GM12878 (cell line): ENCODE measurements around the gene TMEM132D. TPM values are rescaled to one million over a fixed set of nuclear protein-coding genes. Genes with fewer than 3 reads are reported as not detected.

Source experiments
- ATAC-seq: fragments of 200-7000 bp; cut with Tn5 transposase; 3 replicates; pipeline ENCODE4 v1.9.1; 2020; ENCODE audit warnings: mild to moderate bottlenecking, moderate library complexity
- BruUV-seq: library from RNA; stranded (reverse); fragments of 400-500 nt; replicated peaks from 2 replicates; lab custom pipeline; 2021; lab: Mats Ljungman, UMichigan
- CTCF ChIA-PET: fragments of 300-600 bp; sonication (Branson Sonifier 250); formaldehyde crosslinking; extraction: SDS; loops from one replicate; lab custom pipeline; 2021; ENCODE audit warnings: inconsistent platforms; lab: Yijun Ruan, JAX
- POLR2A ChIA-PET: fragments of 350-600 bp; formaldehyde crosslinking; extraction: SDS; loops from one replicate; lab custom pipeline; 2021; ENCODE audit warnings: inconsistent platforms; lab: Charles Lee
- RAD21 ChIA-PET: fragments of 300-600 bp; sonication (Branson Sonifier 250); formaldehyde crosslinking; loops from one replicate; lab custom pipeline; 2023; ENCODE audit warnings: antibody characterized with exemption; ENCODE audit not compliant: unreplicated experiment; lab: Charles Lee
- SMC1A ChIA-PET: fragments of 300-600 bp; sonication (Branson Sonifier 250); formaldehyde crosslinking; loops from one replicate; lab custom pipeline; 2023; ENCODE audit not compliant: unreplicated experiment, uncharacterized antibody; lab: Charles Lee
- DNase-seq: peaks from one replicate; pipeline ENCODE4 v3.0.0-alpha.2; 2011; ENCODE audit warnings: low read depth, low spot score
- FAIRE-seq: peaks from 3 replicates; lab custom pipeline; 2011; peaks lifted over from hg19 to GRCh38; lab: Jason Lieb, UNC
- H2AFZ ChIP-seq: 2 replicates; pipeline ENCODE4 v1.6.0; 2011; ENCODE audit warnings: low read depth, low read length, control low read depth; ENCODE audit not compliant: control insufficient read depth
- H3K27ac ChIP-seq: 2 replicates; pipeline ENCODE4 v1.5.1; 2011; ENCODE audit warnings: control low read depth; ENCODE audit not compliant: control insufficient read depth, insufficient read depth
- H3K27me3 ChIP-seq, 2 experiments: replicated peaks in 1 of 2; 2 replicates each; pipeline versions ENCODE4 v1.6.0 to v1.6.1; 2011; ENCODE audit warnings: low read length in 1 of 2; ENCODE audit not compliant: control insufficient read depth in 2 of 2, insufficient read depth in 2 of 2
- H3K36me3 ChIP-seq, 2 experiments: 2 replicates each; pipeline ENCODE4 v1.5.1; 2011; ENCODE audit warnings: low read length in 1 of 2; ENCODE audit not compliant: control insufficient read depth in 2 of 2, insufficient read depth in 2 of 2
- H3K4me1 ChIP-seq: 2 replicates; pipeline ENCODE4 v1.6.1; 2011; ENCODE audit warnings: mild to moderate bottlenecking, low read length, moderate library complexity, mixed read lengths; ENCODE audit not compliant: control insufficient read depth, insufficient read depth
- H3K4me2 ChIP-seq: 2 replicates; pipeline ENCODE4 v1.6.0; 2011; ENCODE audit warnings: control low read depth; ENCODE audit not compliant: control insufficient read depth, insufficient read depth
- H3K4me3 ChIP-seq: fragments of 200-600 bp; sonication (generic); 2 replicates; pipeline ENCODE4 v1.5.1; 2016
- H3K79me2 ChIP-seq: 2 replicates; pipeline ENCODE4 v1.6.0; 2011; ENCODE audit warnings: low read length; ENCODE audit not compliant: control insufficient read depth, insufficient read depth
- H3K9ac ChIP-seq: 2 replicates; pipeline ENCODE4 v1.8.0; 2011; ENCODE audit warnings: low read length, control low read depth, mixed read lengths; ENCODE audit not compliant: control insufficient read depth, insufficient read depth
- H3K9me3 ChIP-seq: replicated peaks from 3 replicates; pipeline ENCODE4 v1.5.1; 2011; ENCODE audit warnings: mild to moderate bottlenecking, low read length; ENCODE audit not compliant: control insufficient read depth, insufficient read depth
- H4K20me1 ChIP-seq: 2 replicates; pipeline ENCODE4 v1.6.0; 2011; ENCODE audit not compliant: control insufficient read depth, insufficient read depth
- BCL3 ChIP-seq: IDR thresholded peaks from 2 replicates; pipeline ENCODE4 v1.6.1; 2011; ENCODE audit warnings: borderline replicate concordance, low read depth, mild to moderate bottlenecking, moderate library complexity, low read length; ENCODE audit not compliant: insufficient read depth, poor library complexity, severe bottlenecking
- ELK1 ChIP-seq: IDR thresholded peaks from 2 replicates; pipeline ENCODE4 v1.6.1; 2012; ENCODE audit warnings: low read depth, low read length, improper control_type of control experiment
- EP300 ChIP-seq, 2 experiments: fragments of 150-350 bp in 1 of 2; IDR thresholded peaks; 2 replicates each; pipeline ENCODE4 v1.6.1; 2011 to 2012; ENCODE audit warnings: low read depth in 2 of 2, low read length in 2 of 2, borderline replicate concordance in 1 of 2, improper control_type of control experiment in 1 of 2, inconsistent platforms in 1 of 2; ENCODE audit not compliant: control insufficient read depth in 1 of 2
- ETV6 ChIP-seq, 2 experiments: fragments of 450-650 bp in 1 of 2; IDR thresholded peaks in 1 of 2; conservative IDR thresholded peaks in 1 of 2; 2 replicates each; pipeline ENCODE4 v1.6.1; 2014; ENCODE audit warnings: antibody characterized with exemption in 1 of 2, borderline replicate concordance in 1 of 2, low read depth in 1 of 2, mild to moderate bottlenecking in 1 of 2, moderate library complexity in 1 of 2
- POLR2AphosphoS2 ChIP-seq: IDR thresholded peaks from 2 replicates; pipeline ENCODE4 v1.6.1; 2011; ENCODE audit warnings: low read depth, mild to moderate bottlenecking, low read length, improper control_type of control experiment, moderate library complexity
- SIN3A ChIP-seq: IDR thresholded peaks from 2 replicates; pipeline ENCODE4 v1.6.1; 2012; ENCODE audit warnings: low read depth, low read length, improper control_type of control experiment
- WGBS: methylation state at CpG from one replicate; pipeline ENCODE4 v1.1.6; 2016; ENCODE audit warnings: low lambda C conversion rate; ENCODE audit not compliant: insufficient replicate concordance, insufficient coverage; ENCODE audit errors: missing lambda C conversion rate; 5-methylcytosine and 5-hydroxymethylcytosine counted together
- in situ Hi-C: fragments of 300-500 bp; cut with MboI; formaldehyde crosslinking; loops from 9 replicates; pipeline ENCODE4 v1.14.3; 2018; ENCODE audit warnings: mixed read lengths
- intact Hi-C: fragments of 100-400 bp; cut with micrococcal nuclease; formaldehyde crosslinking; loops from one replicate; pipeline ENCODE4 v1.14.2; 2022; ENCODE audit not compliant: unreplicated experiment
- polyA plus RNA-seq, 11 experiments: library from polyadenylated mRNA; depleted of rRNA in 4 of 11; unstranded in 6 of 11; stranded (reverse) in 5 of 11; fragments of >200 nt; fragmentation: Nextera tagmentation in 4 of 11; fragmentation: Illumina TruSeq in 1 of 11; extraction: Ambion mirVana in 4 of 11; extraction: Trizol in 1 of 11; gene quantifications; 1 replicate in 1 of 11; 2 replicates in 10 of 11; pipeline versions ENCODE4 v1.2.1 to v1.2.3, GENCODE V29; 2011 to 2016; ENCODE audit warnings: inconsistent platforms in 2 of 11, missing spikeins in 2 of 11, low read depth in 1 of 11
- total RNA-seq, 4 experiments: library from RNA; depleted of rRNA in 3 of 4; stranded (reverse); fragments of >200 nt in 3 of 4; fragmentation: Illumina TruSeq in 1 of 4; extraction: Trizol in 1 of 4; gene quantifications; 2 replicates each; pipeline versions ENCODE4 v1.2.1 to v1.2.3, GENCODE V29; 2013 to 2021

Gene TMEM132D
- total and polyA plus RNA-seq, 10 of the 15 experiments (the other 5 are each of a cell fraction or from before 2014, with no cell fraction given): under 0.01 to 0.12 (median 0.02) TPM; not detected in 3

- no peak for FAIRE-seq
- no peak overlapping the region for H3K4me2 ChIP-seq
- ChIA-PET RAD21 (no interaction called here), SMC1A (no interaction called here), POLR2A (no interaction called here), CTCF (no interaction called here)
- no peak overlapping the region for H3K9ac ChIP-seq
- TF ChIP-seq ETV6 (conservative IDR thresholded peaks at IDR 0.05 in 1 of 2, IDR thresholded peaks at IDR 0.05 in 1 of 2; ENCODE audit: borderline replicate concordance in 1 of 2, low read depth in 1 of 2): no peak
- TF ChIP-seq ELK1: no peak
- TF ChIP-seq POLR2AphosphoS2: no peak
- no peak for TF ChIP-seq SIN3A
- no peak for TF ChIP-seq BCL3
- TF ChIP-seq EP300 (IDR thresholded peaks at IDR 0.05; ENCODE audit: borderline replicate concordance in 1 of 2, control insufficient read depth in 1 of 2, low read depth in 2 of 2, low read length in 2 of 2): no peak
- no peaks in the 10 kb centered on the region for H4K20me1 ChIP-seq
- no peaks in the 10 kb centered on the region for H3K27me3 ChIP-seq
- no peaks in the 10 kb centered on the region for H3K9me3 ChIP-seq
- no TSS peak for BruUV-seq
- H3K4me1 ChIP-seq: no peaks in the 10 kb centered on the region
- H3K36me3 ChIP-seq: no peaks in the 10 kb centered on the region
- no peak for DNase-seq
- ATAC-seq: no peak
- no peak overlapping the region for H3K4me3 ChIP-seq
- no peak overlapping the region for H3K27ac ChIP-seq
- in situ Hi-C loops (no loop called here), intact Hi-C loops (no loop called here)
- 4% methylated on average over 5 of the region's 5 CpGs for WGBS
- no peak overlapping the region for H2AFZ ChIP-seq
- H3K79me2 ChIP-seq: no peaks in the 10 kb centered on the region
Observed at GRCh38 chr12:129378496-129378895, 525.3 kb downstream of the TMEM132D start.
